ENCODE results near the gene GALNT11.
"Not testable (repeated sequence)": the region's sequence is repeated elsewhere in the genome, so short reads cannot be mapped to it uniquely, and the experiment has no call there.

Gene GALNT11

GRCh38 chr7:152025077-152025936 lies at the start of gene GALNT11:
TSS of gene GALNT11 (plus strand) at chr7:152025674. CDS start at chr7:152094228, 68,554 bp downstream.
- DNase-seq (ENCODE audit: low read depth) = peak; percentile 80

GRCh38 chr7:151978616-151979015 lies 46.9 kb upstream of the GALNT11 start:
- no peak for DNase-seq (ENCODE audit: low read depth)

GRCh38 chr7:151981223-151981622 lies 44.3 kb upstream of the GALNT11 start:
- no peak for DNase-seq (ENCODE audit: low read depth)

GRCh38 chr7:151982806-151983205 lies 42.7 kb upstream of the GALNT11 start:
- DNase-seq (ENCODE audit: low read depth) = no peak

- DNase-seq (ENCODE audit: low read depth) = no peak
Observed at GRCh38 chr7:151984612-151985011, 40.9 kb upstream of the GALNT11 start.

- DNase-seq (ENCODE audit: low read depth) = no peak
Observed at GRCh38 chr7:151987748-151988529, 37.5 kb upstream of the GALNT11 start.

GRCh38 chr7:151992375-151992774 lies 33.1 kb upstream of the GALNT11 start:
- peak; percentile 16 for DNase-seq (ENCODE audit: low read depth)

GRCh38 chr7:151993977-151994676 lies 31.3 kb upstream of the GALNT11 start:
- peak; percentile 6 for DNase-seq (ENCODE audit: low read depth)

- no peak for DNase-seq (ENCODE audit: low read depth)
Observed at GRCh38 chr7:151999424-152000090, 25.9 kb upstream of the GALNT11 start.

- DNase-seq (ENCODE audit: low read depth) = no peak
Observed at GRCh38 chr7:152000191-152000590, 25.3 kb upstream of the GALNT11 start.

- DNase-seq (ENCODE audit: low read depth) = no peak
Observed at GRCh38 chr7:152006336-152006735, 19.1 kb upstream of the GALNT11 start.

GRCh38 chr7:152011860-152012259 lies 13.6 kb upstream of the GALNT11 start:
- DNase-seq (ENCODE audit: low read depth) = no peak

- DNase-seq (ENCODE audit: low read depth) = no peak
Observed at GRCh38 chr7:152013230-152013629, 12.2 kb upstream of the GALNT11 start.

- DNase-seq (ENCODE audit: low read depth) = no peak
Observed at GRCh38 chr7:152013974-152014373, 11.5 kb upstream of the GALNT11 start.

- DNase-seq (ENCODE audit: low read depth) = no peak
Observed at GRCh38 chr7:152014722-152015121, 10.8 kb upstream of the GALNT11 start.

- no peak for DNase-seq (ENCODE audit: low read depth)
Observed at GRCh38 chr7:152015600-152015999, 9.9 kb upstream of the GALNT11 start.

- DNase-seq (ENCODE audit: low read depth) = no peak
Observed at GRCh38 chr7:152016947-152017346, 8.5 kb upstream of the GALNT11 start.

GRCh38 chr7:152017683-152018082 lies 7.8 kb upstream of the GALNT11 start:
- DNase-seq (ENCODE audit: low read depth) = not testable (repeated sequence)

- DNase-seq (ENCODE audit: low read depth) = not testable (repeated sequence)
Observed at GRCh38 chr7:152021740-152022139, 3.7 kb upstream of the GALNT11 start.

GRCh38 chr7:152025937-152026890 lies 740 bp downstream of the GALNT11 start:
- peak; percentile 31 for DNase-seq (ENCODE audit: low read depth)

Data from stimulated activated CD4-positive, alpha-beta T cell treated with anti-CD3 and anti-CD28 coated beads, Interleukin-2, amount 100 ng/mL, for 4 hours (primary cell).